HG02981 (cell line): ENCODE measurements around the gene SPECC1L.
"Not testable (repeated sequence)": the region's sequence is repeated elsewhere in the genome, so short reads cannot be mapped to it uniquely, and the experiment has no call there.

Experiments used
- ATAC-seq: cut with Tn5 transposase; IDR thresholded peaks from one replicate; pipeline ENCODE4 v1.9.1; 2021; ENCODE audit warnings: mild to moderate bottlenecking, moderate library complexity; ENCODE audit not compliant: unreplicated experiment

The SPECC1L gene

DNA sequence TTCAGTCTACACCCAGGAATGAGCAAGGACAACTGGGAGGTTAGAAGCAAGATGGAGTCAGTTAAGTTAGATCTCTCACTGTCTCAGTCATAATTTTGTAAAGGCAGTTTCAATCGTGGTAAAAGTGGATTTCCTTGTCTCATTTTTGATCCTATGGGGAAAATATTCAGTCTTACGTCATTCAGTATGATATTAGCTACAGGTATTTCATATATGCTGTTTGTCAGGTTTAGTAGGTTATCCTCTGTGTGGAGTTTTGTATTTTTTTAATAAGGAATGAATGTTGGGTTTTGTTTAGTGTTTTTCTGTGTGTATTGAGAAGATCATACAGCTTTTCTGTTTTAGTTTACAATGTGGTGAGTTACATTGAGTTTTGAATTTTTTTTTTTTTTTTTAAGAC lies 11.8 kb downstream of the SPECC1L start:
- no peak for ATAC-seq

DNA sequence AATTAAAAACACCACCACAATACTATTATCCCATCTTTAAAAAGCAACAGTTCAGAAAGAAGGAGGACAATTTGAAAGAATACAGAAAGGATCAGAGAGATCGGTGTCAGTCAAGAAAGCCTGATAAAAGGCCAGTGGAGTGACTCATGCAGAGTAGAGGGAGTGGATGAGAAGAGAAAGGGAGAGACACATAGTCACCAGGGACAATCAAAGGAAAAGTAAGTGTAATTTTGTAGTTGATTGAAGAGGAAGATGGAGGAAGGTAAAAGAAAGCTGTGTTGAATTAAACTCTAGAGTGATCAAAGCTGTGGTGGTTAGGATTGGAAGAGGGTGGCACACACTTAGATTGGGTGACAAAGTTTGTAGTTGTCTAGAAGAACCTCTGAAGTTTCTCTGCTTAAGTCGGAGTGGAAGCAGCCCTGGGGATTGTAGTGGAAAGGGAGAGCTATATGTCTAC lies 14.1 kb downstream of the SPECC1L start:
- ATAC-seq: no peak

DNA sequence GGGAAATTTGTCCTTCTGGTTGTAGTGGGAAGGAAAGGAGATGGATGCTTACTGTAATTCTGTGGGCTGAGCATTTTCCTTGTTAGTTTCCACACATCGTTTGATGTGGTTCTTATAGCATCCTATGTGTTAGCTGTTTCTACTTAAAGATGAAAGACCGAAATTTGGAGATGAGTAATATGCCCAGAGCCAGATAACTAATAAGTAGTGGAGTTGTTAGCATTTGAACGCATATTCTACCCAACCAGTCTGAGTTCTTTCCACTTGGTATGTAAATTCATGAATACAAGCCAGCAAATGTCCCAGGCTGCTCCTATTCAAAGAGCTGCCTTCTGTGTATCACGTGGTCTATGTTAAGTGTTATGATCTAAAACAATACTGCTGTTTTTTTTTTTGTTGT lies 14.6 kb downstream of the SPECC1L start:
- ATAC-seq: no peak

DNA sequence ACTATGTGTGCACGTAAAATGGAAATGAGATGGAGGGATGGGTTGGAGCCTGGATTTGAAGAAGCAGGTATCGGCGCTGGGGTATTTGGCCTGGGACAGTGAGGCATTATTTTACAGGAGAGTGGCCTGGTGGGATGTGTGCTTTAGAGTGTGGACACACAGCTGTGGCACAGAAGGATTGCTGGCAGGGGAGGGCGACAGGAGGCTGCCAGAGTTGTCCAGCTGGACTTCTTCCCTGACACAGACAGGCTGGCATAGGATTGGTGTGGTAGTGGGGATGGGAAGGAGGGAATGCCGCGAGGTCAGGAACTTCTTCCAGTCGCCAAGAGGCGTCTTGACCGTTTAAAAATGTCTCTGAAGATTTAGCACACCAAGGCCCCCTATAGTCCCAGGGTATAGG lies 16.6 kb downstream of the SPECC1L start:
- ATAC-seq: not testable (repeated sequence)

DNA sequence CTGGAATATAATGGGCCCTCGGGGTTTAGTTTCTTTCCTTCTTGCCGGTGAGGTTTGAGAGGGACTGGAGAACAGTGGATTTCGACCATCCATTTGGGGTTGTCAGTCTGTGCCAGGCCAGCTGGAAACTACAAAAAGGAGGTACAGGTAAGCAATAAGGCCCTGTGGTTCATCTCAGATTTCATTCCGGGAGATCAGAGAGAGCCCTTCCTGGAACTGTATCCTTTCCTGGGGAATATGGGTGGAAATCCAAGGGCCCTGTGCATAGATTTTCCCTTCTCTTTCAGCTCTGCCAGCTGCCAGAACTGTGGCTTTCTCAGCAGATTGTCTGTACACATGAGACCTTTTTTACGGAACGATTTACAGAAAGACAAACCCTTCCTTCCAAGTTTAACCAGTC lies 17.2 kb downstream of the SPECC1L start:
- not testable (repeated sequence) for ATAC-seq

DNA sequence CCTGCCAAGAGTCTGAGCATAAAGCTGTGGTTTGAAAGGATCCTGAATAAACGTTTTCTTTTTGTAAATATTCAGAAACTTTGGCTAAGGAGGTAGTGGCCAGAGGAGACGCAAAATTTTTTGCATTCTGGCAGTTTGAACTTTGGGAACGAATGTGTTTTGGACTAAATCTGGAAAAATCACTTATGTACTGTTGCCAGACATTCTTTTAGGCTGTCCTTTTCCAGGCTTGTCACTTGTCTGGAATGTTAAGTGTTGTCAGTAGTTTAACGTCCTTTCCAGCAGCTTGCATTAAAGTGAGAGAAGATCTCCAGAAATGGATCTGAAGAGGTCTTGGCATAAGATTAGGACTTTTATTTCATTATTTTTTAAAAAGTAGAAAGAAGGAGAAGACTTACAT lies 18.5 kb downstream of the SPECC1L start:
- ATAC-seq: no peak

DNA sequence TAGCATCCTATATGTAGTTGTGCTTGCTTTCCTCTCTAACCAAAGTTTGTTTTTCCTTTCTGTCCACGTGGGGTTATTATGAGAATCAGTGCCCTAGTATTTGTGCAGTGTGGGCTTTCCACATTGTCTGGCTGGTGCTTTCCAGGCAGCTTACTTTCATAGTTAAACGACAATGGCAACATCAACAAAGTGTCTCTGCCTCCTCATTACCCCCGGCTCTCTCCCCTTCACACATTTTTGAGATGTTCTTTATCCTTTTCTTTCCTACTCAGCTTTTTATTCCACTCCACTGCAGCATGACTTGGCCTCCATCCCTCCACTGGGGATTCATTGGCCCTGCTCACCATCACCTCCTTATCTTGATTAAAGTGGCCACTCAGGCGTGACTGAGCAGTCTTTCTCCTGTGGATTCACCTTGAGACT lies 19.1 kb downstream of the SPECC1L start:
- no peak for ATAC-seq

DNA sequence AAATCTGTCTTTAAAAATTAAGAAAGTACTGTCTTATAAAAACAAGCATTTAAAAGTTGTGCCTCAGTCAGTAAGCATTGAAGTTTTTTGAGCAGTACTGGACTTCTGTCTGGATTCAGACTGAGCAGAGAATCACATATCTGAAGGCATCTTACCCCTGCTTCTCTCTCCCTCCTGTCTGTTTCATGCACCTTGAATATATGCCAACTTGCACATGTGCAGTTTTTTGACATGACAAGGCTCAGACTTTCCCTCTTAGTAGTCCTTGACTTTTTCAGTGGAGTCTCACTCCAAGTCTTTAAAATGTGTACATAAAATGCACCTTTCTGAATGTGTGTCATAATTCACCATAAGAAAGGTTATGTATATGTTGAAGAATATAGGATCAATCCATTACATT lies 19.8 kb downstream of the SPECC1L start:
- ATAC-seq: no peak

DNA sequence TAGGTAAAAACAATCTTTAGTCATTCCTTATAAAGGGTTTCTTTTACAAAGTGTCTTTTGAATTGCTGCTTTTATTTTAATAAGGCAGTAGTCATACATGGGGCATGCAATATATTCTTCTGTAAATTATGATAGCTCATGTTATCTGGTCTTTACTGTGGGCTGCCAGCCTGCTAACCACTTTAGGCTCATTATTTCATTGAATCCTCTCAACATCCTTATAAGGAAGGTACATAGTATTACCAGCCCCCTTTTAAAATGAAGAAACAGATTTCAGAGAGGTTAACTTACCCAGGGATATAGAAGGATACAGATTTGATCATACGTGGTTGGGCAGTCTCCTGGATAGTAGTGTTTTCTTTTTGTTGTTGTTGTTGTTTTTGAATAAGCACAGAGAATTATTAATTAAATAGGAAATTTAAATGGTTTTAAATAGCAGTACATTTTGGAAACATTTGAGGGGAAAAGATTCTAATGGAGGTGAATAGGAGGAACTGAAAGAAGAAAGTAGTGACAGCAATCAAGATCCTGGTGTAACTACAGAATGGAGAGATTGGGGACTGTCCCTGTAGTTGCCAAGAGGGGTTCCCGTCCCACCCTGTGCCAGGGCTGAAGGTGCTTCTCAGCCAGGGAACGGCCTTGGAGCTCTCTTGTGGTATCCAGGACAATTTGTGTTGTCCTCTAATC lies 21.0 kb downstream of the SPECC1L start:
- ATAC-seq: no peak

DNA sequence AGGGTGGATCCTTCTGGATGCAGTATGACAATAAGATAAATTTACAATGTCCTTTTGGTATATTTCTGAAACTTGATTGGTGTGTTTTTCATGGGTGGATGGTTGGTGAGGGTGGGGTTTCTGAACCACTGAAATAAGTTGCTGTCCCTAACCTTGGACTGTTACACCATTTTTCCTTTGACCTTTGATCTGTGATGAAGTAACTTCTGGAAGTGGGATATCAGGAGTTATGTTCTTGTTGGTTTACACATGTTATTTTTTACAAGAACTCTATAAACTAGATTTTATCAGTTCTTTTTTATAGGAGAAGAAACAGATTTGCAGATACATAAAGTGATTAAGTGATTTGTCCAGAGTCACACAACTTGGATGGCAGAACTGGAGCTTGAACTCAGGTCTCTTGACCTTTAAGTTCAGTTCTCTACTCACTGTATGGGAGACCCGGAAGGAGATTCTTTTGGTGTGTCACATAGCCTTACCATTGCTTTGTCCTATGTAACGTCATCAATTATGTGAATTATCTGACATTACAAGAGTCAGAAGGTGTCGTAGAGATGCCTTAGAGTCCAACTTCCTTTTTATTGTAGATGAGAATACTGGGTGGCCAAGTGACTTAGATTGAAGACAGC lies 21.7 kb downstream of the SPECC1L start:
- not testable (repeated sequence) for ATAC-seq

DNA sequence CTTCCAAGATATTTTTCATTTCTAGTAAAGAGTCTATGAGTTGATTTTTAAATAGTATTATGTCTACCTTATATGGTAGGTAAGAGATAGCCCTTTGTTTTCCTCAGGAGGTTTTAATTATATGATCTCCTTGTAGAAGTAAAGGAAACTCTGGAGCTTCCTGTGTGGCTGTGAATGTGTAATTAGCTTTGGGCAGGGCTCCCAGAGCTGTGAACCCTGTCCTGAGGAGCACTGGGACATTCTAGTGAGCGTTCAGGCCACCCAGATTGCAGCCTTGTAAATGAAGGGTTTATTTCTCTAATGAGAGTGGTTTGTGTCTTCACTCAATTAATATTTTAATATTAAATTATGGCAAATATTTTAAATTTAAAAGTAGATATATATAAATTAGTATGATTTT lies 24.3 kb downstream of the SPECC1L start:
- not testable (repeated sequence) for ATAC-seq

DNA sequence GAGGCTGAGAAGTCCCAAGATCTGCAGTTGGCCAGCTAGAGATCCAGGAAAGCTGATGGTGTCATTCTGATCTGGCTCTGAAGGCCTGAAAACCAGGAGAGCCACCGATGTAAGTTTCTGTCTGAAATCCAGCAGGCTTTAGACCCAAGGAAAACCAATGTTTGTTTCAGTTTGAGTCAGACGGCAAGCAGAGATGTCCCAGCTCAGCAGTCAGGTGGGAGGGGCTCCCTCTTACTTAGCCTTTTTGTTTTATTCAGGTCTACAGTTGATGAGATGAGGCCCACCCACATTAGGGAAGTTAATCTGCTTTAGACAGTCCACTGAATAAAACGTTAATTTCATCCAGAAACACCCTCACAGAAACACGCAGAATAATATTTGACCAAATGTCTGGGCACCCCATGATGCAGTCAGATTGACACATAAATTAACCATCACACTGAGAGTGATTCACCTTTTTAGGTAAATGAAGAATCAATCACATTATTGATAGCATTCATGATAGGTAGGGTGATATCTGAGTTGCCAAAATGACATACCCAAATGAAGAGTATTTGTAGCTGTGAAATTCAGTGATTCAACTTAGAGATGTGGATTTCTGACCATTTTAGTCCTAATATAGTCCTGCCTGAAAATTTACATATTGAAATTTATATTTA lies 28.0 kb downstream of the SPECC1L start:
- not testable (repeated sequence) for ATAC-seq

DNA sequence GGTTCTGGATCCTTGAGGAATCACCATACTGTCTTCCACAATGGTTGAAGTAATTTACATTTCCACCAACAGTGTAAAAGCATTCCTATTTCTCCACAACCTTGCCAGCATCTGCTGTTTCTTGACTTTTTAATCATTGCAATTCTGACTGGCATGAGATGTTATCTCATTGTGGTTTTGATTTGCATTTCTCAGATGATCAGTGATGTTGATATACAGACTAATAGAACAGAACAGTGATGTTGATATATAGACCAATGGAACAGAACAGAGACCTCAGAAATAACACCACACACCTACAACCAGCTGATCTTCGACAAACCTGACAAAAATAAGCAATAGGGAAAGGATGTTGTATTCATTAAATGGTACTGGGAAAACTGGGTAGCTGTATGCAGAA lies 29.9 kb downstream of the SPECC1L start:
- ATAC-seq: not testable (repeated sequence)

DNA sequence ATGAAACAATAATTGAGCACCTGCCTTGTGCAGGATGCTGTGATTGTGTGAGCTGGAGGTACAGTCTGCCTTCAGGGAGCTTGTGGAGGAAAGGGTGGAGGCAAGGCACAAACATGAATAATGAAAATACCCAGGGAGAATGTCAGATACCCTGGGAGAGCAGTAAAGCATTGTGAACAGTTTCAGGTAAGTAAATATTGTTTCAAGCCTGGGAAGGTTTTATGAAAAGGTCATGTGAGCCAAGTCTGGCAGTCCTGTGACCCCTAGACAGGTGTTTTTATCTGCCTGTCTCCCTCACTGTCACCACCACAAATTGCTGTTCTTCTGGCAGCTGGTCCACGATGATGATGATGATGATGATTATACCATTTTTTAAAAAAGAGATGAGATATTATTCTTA lies 32.0 kb downstream of the SPECC1L start:
- ATAC-seq: no peak

DNA sequence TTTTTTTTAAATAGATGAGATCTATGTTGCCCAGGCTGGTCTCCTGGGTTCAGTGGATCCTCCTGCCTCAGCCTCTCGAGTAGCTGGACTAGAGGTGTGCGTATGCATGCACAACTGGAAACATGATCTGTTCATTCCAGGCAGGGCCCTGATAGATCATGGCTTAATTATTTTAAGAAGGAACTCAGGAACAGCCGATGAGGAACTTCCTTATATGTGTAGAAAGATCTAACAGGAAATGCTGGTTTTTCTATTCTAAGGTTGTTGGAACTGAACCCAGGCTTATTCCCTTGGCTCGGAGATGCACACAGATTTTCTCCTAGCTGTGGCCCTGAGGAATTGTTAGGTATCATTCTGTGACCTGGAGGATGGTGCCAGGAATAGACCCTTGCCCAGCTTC lies 32.4 kb downstream of the SPECC1L start:
- no peak for ATAC-seq

DNA sequence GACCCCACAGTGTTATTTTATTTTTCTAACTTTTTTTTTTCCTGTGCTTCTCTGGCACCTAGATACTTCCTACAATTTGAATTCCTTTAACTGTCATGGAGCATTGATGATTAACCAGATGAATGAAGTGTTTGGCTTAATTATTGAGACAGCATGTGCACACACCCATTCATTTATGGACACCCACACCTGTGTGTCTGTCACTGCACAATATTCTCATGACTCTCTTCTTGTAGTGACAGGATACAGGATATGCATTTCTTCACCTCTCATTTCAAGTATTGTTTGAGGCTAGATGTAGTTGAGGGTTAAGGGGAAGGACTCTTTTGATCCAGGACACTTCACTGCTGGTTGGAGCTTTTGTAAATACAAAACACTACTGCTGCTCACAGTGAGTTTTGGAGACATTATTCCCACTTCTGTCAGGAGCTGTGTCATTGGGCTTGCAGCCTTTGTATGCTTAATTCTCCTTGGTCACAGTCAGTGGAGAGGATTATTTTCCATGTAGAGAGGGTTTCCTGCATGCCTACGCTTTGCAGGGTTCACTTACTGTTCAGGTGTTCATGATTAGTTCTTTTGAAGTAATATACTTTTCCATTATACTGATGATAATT lies 33.5 kb downstream of the SPECC1L start:
- no peak for ATAC-seq

DNA sequence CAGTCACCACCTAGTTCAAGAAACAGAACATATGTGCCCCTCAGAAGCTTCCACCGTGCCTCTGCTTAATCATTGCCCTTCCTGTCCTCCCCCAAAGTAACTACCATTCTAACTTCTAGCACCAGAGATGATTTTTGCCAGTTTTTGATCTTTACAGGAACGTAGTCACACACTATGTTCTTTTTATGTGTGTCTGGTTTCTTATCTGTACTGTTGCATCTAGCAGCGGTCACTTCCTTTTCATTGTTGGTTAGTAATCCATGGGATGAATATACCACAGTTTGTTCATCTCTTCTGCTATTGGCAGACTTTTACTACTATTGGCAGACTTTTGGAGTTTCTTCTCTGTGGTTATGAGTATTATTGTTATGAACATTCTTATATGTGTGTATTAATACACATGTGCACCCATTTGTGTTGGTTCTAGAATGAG lies 34.6 kb downstream of the SPECC1L start:
- ATAC-seq: no peak

DNA sequence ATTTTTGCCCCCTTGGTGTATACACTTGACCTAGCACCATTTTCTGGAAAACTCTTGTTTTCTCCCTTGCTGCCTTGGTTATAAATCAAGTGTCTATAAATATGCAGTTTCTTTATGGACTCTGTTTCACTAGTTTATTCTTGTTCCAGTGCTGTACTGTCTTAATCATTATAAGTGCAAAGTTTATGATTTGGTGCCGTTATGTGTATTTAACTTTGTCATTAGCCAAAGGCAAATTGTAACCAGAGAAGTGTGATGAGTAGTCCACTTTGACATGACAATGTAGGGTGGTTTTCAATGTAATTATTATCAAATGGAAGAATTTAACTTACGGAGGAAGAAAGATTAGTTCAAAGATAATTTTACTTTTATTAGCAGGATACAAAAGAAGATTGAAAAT lies 40.3 kb downstream of the SPECC1L start:
- no peak for ATAC-seq

DNA sequence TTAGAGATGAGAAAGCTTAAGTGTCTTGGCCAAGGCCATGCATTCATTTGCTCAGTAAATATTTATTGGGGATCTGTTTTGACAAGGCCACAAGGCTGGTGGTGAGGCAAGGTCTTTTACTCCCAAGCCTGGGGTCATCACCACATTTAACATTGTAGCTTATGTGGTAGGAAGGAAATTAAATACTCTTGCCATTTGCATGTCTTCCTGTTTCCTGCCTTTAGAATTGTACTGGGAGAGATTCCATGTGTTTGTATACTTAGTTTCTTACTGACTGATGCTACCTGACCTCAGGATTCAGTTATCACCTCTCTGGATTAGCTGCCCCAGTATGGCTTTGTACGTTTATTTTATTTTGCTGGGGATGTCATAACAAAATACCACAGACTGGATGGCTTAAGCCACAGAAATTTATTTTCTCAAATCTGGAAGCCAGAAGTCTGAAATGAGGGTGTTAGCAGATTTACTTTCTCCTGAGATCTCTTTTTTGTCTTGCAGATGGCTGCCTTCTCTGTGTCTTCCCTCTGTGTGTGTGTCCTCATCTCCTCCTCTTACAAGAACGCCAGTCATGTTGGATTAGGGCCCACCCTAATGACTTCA lies 44.8 kb downstream of the SPECC1L start:
- ATAC-seq: no peak

DNA sequence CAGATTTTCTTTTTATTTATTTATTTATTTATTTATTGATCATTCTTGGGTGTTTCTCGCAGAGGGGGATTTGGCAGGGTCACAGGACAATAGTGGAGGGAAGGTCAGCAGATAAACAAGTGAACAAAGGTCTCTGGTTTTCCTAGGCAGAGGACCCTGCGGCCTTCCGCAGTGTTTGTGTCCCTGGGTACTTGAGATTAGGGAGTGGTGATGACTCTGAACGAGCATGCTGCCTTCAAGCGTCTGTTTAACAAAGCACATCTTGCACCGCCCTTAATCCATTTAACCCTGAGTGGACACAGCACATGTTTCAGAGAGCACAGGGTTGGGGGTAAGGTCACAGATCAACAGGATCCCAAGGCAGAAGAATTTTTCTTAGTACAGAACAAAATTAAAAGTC lies 45.6 kb downstream of the SPECC1L start:
- ATAC-seq: not testable (repeated sequence)

DNA sequence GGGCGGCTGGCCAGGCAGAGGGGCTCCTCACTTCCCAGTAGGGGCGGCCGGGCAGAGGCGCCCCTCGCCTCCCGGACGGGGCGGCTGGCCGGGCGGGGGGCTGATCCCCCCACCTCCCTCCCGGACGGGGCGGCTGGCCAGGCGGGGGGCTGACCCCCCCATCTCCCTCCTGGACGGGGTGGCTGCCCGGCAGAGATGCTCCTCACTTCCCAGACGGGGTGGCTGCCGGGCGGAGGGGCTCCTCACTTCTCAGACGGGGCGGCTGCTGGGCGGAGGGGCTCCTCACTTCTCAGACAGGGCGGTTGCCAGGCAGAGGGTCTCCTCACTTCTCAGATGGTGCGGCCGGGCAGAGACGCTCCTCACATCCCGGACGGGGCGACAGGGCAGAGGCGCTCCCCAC lies 46.9 kb downstream of the SPECC1L start:
- ATAC-seq: not testable (repeated sequence)
